ENCODE results near the gene TUBB2B.

GRCh38 chr6:3214898-3215297, 12.6 kb downstream of the TUBB2B start:
- TF ChIP-seq CTCF (IDR thresholded peaks at IDR 0.05; ENCODE audit: low read depth, low read length) (no peak), EZH2phosphoT487 (IDR thresholded peaks at IDR 0.05; ENCODE audit: low read depth) (no peak)
